Skeletal muscle satellite cell (primary cell): ENCODE data around the gene MTG2.
"Not testable (repeated sequence)": the region's sequence is repeated elsewhere in the genome, so short reads cannot be mapped to it uniquely, and the experiment has no call there.

ENCODE experiments used
- H3K27me3 ChIP-seq: 2 replicates; pipeline ENCODE4 v1.7.0; 2013; ENCODE audit warnings: low read length; ENCODE audit not compliant: control insufficient read depth, insufficient read depth
- H3K36me3 ChIP-seq: 2 replicates; pipeline ENCODE4 v1.7.0; 2013; ENCODE audit warnings: mild to moderate bottlenecking, control low read depth, low read length; ENCODE audit not compliant: insufficient read depth
- H3K4me1 ChIP-seq: 2 replicates; pipeline ENCODE4 v1.7.0; 2013; ENCODE audit warnings: low read length; ENCODE audit not compliant: control insufficient read depth, insufficient read depth
- H3K4me2 ChIP-seq: 2 replicates; pipeline ENCODE4 v1.7.0; 2013; ENCODE audit warnings: mild to moderate bottlenecking, low read length
- H3K4me3 ChIP-seq: 2 replicates; pipeline ENCODE4 v1.7.0; 2013; ENCODE audit warnings: low read length
- H3K9ac ChIP-seq: 2 replicates; pipeline ENCODE4 v1.7.0; 2013; ENCODE audit warnings: mild to moderate bottlenecking, low read depth, low read length, moderate library complexity
- H3K9me3 ChIP-seq: replicated peaks from 2 replicates; pipeline ENCODE4 v1.7.0; 2013; ENCODE audit warnings: mild to moderate bottlenecking, control low read depth, low read length

Gene MTG2

DNA sequence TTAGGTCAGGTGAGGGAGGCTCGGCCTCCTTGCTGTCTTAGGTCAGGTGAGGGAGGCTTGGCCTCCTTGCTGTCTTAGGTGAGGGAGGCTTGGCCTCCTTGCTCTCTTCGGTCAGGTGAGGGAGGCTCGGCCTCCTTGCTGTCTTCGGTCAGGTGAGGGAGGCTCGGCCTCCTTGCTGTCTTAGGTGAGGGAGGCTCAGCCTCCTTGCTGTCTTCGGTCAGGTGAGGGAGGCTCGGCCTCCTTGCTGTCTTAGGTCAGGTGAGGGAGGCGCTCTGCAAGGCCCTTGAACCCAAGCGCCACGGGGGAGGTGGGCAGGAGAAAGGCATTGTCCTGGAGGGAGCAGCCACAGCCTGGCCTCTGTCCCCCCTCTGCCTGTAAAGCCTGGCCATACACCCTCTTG is 34.4 kb upstream of the MTG2 start:
- peaks cover 12% of the 10 kb centered on the region for H3K4me1 ChIP-seq
- H3K9me3 ChIP-seq, H3K27me3 ChIP-seq, H3K4me3 ChIP-seq, H3K4me2 ChIP-seq, H3K9ac ChIP-seq: not testable (repeated sequence)
- peaks cover 13% of the 10 kb centered on the region for H3K36me3 ChIP-seq

DNA sequence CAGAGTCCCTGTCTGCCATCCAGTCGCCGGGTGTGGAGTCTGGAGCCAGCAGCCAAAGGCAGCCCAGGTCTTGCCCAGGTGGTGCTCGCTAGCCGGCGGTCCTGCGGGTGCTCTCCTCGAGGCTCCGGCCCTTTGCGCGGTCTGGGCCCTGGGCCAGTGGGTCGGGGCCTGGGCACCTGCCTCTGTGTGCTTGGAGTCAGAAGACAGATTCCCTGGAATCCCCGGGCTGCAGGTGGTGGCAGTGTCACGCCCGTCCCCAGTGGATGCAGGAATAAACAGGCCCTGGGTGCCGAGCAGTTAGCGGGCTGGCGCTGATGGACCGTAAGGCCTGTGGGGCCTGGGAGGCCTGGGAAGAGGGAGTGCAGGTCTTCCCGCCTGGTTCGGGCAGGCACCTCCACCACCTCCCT is 33.9 kb upstream of the MTG2 start:
- Histone ChIP-seq H3K27me3 (no peaks in the 10 kb centered on the region), H3K4me3 (no peak overlapping the region), H3K4me1 (peaks cover 12% of the 10 kb centered on the region), H3K9ac (no peak overlapping the region), H3K36me3 (peaks cover 15% of the 10 kb centered on the region), H3K4me2 (no peak overlapping the region), H3K9me3 (no peaks in the 10 kb centered on the region)

DNA sequence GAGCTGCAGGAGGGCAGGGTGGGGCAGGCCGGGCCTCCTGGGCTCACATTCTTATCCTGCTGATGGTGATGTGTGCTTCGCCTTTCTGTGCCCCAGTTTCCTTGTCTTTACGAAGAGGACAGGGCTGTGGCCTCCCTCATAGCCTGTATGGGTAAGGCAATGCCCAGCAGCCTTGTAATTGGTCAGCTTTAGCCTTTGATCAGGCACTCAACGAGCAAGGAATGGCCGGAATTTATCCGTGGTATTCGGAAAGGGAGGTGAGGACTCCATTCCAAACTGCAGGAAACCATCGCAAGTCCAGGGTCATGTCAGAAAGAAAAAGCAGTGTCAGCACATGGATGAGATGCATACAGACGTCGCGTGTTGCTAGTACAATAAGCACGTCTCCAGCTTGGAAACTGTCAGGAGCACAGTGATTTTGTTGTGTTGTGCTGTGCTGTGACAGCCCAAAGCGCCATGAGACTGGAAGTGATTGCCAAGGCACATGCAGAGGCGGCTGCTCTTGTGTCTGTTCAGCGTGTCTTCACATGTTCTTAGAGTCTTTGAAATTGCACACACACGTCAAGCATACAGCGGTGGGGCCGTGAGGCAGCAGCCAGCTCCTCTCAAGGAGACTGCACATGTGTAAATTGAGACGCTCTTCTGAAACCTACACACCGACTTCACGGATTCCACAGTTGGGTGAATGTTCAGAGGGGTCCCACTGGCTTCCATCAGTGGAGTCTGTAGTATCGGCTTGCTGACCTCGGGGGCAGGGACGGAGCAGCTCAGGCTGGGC is 33.1 kb upstream of the MTG2 start:
- no peak overlapping the region for H3K4me3 ChIP-seq
- peaks cover 10% of the 10 kb centered on the region for H3K4me1 ChIP-seq
- peaks cover 21% of the 10 kb centered on the region for H3K36me3 ChIP-seq
- no peak overlapping the region for H3K9ac ChIP-seq
- no peak overlapping the region for H3K4me2 ChIP-seq
- no peaks in the 10 kb centered on the region for H3K9me3 ChIP-seq
- no peaks in the 10 kb centered on the region for H3K27me3 ChIP-seq

DNA sequence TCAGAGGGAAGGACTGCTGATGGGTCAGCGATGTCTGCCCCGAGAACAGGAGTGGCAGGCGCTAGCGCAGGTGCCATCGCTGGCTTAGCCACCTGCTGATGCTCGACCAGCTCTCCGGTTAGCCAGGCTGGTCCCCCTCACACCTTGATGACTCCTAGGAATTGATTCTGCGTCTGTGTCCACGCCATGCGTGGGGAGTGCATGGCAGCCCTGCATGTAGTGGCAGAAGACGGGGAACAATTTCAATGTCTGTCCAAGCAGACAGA is 32.6 kb upstream of the MTG2 start:
- Histone ChIP-seq H3K4me2 (no peak overlapping the region), H3K27me3 (no peaks in the 10 kb centered on the region), H3K9me3 (no peaks in the 10 kb centered on the region), H3K4me1 (peaks cover 5% of the 10 kb centered on the region), H3K4me3 (no peak overlapping the region), H3K9ac (no peak overlapping the region), H3K36me3 (peaks cover 21% of the 10 kb centered on the region)

- Histone ChIP-seq H3K27me3 (no peaks in the 10 kb centered on the region), H3K9ac (no peak overlapping the region), H3K4me1 (peaks cover 6% of the 10 kb centered on the region), H3K4me3 (no peak overlapping the region), H3K4me2 (no peak overlapping the region), H3K36me3 (peaks cover 18% of the 10 kb centered on the region), H3K9me3 (no peaks in the 10 kb centered on the region)
Measured at GRCh38 chr20:62151225-62151624, 31.6 kb upstream of the MTG2 start.

GRCh38 chr20:62151835-62152364 is 30.9 kb upstream of the MTG2 start:
- Histone ChIP-seq H3K4me1 (peaks cover 11% of the 10 kb centered on the region), H3K36me3 (peaks cover 18% of the 10 kb centered on the region), H3K4me3 (no peak overlapping the region), H3K27me3 (no peaks in the 10 kb centered on the region), H3K4me2 (no peak overlapping the region), H3K9ac (no peak overlapping the region), H3K9me3 (no peaks in the 10 kb centered on the region)

DNA sequence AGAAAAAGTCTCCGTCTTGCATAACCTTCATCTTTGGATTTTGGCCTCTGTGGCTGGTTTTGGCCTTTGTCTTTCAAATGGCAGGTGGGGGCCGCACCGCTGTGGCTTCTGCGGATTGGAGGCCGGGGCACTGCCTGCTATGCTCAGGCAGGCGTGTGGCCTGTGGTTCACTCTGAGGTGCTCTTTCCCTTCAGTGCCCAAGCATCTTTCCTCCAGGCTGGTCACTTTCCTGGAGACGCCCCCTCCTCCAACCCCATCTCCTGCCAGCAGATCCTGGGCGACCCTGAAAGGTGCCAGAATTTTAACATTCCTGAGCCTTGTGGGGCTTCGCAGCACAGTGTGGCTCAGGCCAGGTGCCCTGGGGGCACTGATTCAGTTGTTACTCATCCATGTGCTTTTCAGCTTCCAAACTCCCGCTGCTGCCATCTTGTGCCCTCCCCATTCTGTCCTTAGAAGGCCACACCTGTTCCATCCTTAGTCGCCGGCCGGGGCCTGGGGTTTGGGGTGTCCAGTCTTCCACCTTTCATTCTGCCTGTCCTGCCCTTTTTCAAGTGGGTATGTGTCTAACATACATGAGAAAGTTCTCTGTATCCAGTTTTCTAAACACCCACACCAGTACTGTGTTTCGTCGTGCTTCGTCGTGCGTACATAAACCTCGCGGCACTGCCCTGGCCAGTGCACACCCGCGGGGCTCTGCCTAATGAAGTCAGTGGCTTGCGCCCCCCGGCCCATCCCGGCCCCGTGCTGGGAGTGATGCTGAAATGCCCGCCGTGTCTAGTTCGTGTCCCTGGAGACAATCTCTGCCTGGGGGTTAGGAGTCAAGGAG is 27.2 kb upstream of the MTG2 start:
- no peaks in the 10 kb centered on the region for H3K9me3 ChIP-seq
- peaks cover 23% of the 10 kb centered on the region for H3K36me3 ChIP-seq
- no peaks in the 10 kb centered on the region for H3K27me3 ChIP-seq
- H3K4me3 ChIP-seq = no peak overlapping the region
- H3K9ac ChIP-seq = no peak overlapping the region
- peaks cover 23% of the 10 kb centered on the region for H3K4me1 ChIP-seq
- no peak overlapping the region for H3K4me2 ChIP-seq

DNA sequence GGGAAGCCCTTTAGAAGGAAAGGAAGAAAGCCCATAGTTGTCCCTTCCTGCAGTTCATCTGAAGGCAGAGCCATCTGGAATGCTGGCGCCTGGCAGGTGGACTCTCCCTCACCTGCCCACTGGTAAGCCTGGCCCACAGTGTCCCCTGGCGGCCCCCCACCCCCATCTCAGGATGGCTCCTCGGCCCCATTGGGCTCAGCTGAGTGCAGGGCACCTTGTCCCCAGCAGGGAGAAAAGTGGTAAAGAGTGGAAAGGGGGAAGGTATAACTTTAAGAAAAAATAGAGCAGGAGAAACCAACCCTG is 26.6 kb upstream of the MTG2 start:
- Histone ChIP-seq H3K27me3 (no peaks in the 10 kb centered on the region), H3K4me2 (no peak overlapping the region), H3K4me3 (no peak overlapping the region), H3K9ac (no peak overlapping the region), H3K9me3 (no peaks in the 10 kb centered on the region), H3K36me3 (peaks cover 23% of the 10 kb centered on the region), H3K4me1 (peaks cover 28% of the 10 kb centered on the region)

DNA sequence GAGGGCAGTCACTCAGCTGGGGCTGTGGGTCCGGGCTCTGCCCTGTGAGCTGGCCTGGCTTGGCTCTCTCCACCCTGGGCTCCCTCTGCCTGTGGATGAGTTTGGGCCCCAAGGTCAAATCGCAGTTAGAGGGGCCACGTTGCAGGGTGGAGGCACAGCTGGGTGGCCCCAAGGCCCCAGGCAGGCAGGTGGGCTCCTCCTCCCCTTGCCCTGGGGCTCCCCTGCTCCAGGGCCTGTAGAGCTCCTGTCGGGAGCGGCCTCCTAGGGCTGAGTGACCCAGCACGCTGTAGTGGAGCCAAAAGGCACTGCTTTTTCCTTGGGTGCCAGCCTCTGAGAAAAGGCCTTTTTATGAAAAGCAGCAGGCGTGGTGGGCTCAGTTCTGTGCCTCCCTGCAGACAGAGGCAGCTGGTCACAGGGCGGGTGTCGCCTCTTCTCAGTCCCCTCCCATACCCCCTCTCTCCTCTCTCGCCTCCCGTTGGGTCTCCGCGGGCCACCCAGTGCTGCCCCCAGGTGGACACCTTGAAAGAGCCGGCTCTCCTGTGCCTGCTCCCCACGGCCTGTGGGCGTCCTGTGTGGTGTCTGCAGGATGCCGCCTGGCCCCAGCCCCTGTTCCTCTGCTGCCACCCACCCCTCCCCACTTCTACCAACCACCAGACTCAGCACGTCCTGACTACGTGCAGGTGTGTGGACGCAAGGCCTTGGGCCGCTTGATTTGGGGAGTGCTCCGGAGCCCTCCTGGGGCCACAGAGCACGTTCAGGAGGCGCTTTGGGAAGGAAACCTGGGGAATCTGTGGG is 26.0 kb upstream of the MTG2 start:
- Histone ChIP-seq H3K9me3 (no peaks in the 10 kb centered on the region), H3K9ac (no peak overlapping the region), H3K4me3 (no peak overlapping the region), H3K4me1 (peaks cover 34% of the 10 kb centered on the region), H3K27me3 (no peaks in the 10 kb centered on the region), H3K36me3 (peaks cover 28% of the 10 kb centered on the region), H3K4me2 (no peak overlapping the region)

DNA sequence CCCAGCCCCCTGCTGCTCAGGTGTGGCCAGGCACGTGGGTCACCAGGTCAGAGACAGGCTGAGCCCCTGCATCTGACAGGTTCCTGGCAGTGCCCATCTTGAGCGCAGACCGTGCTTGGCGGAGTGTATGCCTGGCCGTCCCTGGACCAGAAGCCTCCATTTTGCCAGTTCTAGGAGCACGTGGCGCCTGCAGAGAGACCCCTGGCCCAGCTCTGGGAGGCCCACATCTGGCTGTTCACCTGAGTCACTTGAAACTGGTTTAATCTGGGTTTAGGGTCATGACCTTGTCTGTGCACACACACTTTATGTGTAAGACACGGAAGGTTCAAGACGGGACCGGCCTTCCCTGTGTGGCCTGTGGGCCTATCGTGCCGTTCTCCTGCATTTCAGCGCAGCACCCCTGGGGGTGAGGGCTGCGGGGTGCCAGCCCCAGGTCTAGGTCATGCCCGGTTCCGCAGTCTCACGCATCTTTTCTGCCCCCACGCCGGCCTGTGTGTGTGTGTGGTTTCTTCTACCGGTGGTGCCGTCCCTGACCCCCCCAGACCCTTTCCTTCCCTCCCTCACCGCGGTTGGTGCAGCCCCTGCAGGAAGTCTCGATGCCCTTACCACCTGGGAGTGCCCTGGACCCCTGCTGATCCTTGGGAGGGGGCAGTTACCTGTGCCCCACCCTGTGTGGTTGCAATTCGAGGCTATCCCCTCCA is 25.3 kb upstream of the MTG2 start:
- Histone ChIP-seq H3K4me3 (no peak overlapping the region), H3K4me1 (peaks cover 37% of the 10 kb centered on the region), H3K36me3 (peaks cover 30% of the 10 kb centered on the region), H3K9ac (no peak overlapping the region), H3K9me3 (no peaks in the 10 kb centered on the region), H3K4me2 (no peak overlapping the region), H3K27me3 (no peaks in the 10 kb centered on the region)

DNA sequence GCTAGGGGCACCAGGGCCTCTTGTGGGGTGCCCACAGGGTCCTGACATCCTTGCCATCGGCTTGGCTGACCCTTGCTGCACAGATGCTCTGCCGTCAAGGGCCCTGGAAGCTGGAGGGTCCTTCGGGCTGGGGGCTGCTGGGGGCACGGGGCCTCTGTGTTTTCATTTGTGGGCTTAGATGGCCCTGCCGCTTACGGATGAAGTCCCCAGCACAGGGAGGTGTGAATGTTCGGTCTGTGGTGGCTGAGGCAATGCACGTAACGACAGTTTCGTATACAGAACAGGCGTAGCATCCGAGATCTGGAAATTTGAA is 24.8 kb upstream of the MTG2 start:
- Histone ChIP-seq H3K9ac (no peak overlapping the region), H3K27me3 (no peaks in the 10 kb centered on the region), H3K4me2 (no peak overlapping the region), H3K4me3 (no peak overlapping the region), H3K36me3 (peaks cover 32% of the 10 kb centered on the region), H3K9me3 (no peaks in the 10 kb centered on the region), H3K4me1 (peaks cover 37% of the 10 kb centered on the region)
